Retinal pigment epithelial cell (primary cell): ENCODE results near the gene CPZ.

Experiments used
- DNase-seq: peaks from one replicate; pipeline ENCODE4 v3.0.0-alpha.2; 2010; ENCODE audit warnings: low read depth
- H3K4me3 ChIP-seq: 2 replicates; pipeline ENCODE4 v1.5.1; 2011; ENCODE audit warnings: mild to moderate bottlenecking, low read length, control low read depth, moderate library complexity
- TF ChIP-seq, protein P1 (sequence below): conservative IDR thresholded peaks from 2 replicates; pipeline ENCODE4 v1.5.1; 2011; ENCODE audit warnings: low read depth, low read length, control low read depth, inconsistent platforms

The CPZ gene

GRCh38 chr4:8590546-8590880, 2.1 kb upstream of the CPZ start:
- TF ChIP-seq, protein P1, sequence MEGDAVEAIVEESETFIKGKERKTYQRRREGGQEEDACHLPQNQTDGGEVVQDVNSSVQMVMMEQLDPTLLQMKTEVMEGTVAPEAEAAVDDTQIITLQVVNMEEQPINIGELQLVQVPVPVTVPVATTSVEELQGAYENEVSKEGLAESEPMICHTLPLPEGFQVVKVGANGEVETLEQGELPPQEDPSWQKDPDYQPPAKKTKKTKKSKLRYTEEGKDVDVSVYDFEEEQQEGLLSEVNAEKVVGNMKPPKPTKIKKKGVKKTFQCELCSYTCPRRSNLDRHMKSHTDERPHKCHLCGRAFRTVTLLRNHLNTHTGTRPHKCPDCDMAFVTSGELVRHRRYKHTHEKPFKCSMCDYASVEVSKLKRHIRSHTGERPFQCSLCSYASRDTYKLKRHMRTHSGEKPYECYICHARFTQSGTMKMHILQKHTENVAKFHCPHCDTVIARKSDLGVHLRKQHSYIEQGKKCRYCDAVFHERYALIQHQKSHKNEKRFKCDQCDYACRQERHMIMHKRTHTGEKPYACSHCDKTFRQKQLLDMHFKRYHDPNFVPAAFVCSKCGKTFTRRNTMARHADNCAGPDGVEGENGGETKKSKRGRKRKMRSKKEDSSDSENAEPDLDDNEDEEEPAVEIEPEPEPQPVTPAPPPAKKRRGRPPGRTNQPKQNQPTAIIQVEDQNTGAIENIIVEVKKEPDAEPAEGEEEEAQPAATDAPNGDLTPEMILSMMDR: no peak
- H3K4me3 ChIP-seq: no peak overlapping the region
- DNase-seq: no peak

GRCh38 chr4:8591114-8591513, 1.5 kb upstream of the CPZ start:
- no peak overlapping the region for H3K4me3 ChIP-seq
- TF ChIP-seq, protein P1: no peak
- no peak for DNase-seq

DNA sequence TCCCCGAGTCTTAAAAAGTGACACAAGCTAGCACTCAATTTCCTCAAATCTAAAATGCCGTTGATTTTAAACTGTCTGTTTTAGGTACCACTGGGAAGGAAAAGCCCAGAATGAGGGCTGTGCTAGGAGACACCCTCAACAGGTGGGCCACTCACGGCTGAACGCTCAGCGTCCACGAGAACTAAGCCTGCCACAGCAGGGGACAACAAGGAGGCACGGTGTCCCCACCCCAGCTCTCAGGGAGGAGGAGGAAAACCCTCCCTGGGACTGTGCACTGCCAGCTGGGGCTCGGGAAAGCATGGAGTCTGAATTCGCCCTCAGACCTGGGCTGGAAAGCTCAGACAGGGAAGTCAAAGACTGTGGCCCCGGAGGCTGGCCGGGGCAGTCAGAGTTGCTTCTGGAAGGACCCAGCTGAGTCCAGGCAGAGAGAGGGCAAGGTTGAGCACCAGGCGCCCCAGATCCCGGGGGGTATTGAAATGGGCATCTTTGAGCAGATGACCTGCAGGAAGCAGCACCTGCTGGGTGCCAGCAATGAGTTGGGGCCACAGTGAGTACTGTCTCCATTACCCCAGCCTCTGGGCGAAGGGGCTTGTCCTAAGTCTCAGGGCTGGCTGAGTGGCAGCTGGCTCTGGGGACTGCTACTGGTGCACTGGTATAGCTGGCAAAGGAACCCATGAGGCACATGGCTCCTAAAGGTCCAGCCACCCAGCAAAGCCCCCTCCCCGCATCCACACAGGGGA, 769 bp upstream of the CPZ start:
- no peak for DNase-seq
- no peak overlapping the region for H3K4me3 ChIP-seq
- TF ChIP-seq, protein P1: no peak

GRCh38 chr4:8593264-8594096, 915 bp downstream of the CPZ start:
- peak overlapping the region; percentile 19 for H3K4me3 ChIP-seq
- DNase-seq: no peak
- TF ChIP-seq, protein P1: no peak

- peak; percentile 16 for DNase-seq
- no peak overlapping the region for H3K4me3 ChIP-seq
- TF ChIP-seq, protein P1: peak; percentile 71
Observed at GRCh38 chr4:8594097-8595038, 1.8 kb downstream of the CPZ start.

GRCh38 chr4:8595237-8596087, 2.9 kb downstream of the CPZ start:
- TF ChIP-seq, protein P1: no peak
- no peak overlapping the region for H3K4me3 ChIP-seq
- no peak for DNase-seq
